ENCODE measurements around the gene UPF1.

The UPF1 gene

DNA sequence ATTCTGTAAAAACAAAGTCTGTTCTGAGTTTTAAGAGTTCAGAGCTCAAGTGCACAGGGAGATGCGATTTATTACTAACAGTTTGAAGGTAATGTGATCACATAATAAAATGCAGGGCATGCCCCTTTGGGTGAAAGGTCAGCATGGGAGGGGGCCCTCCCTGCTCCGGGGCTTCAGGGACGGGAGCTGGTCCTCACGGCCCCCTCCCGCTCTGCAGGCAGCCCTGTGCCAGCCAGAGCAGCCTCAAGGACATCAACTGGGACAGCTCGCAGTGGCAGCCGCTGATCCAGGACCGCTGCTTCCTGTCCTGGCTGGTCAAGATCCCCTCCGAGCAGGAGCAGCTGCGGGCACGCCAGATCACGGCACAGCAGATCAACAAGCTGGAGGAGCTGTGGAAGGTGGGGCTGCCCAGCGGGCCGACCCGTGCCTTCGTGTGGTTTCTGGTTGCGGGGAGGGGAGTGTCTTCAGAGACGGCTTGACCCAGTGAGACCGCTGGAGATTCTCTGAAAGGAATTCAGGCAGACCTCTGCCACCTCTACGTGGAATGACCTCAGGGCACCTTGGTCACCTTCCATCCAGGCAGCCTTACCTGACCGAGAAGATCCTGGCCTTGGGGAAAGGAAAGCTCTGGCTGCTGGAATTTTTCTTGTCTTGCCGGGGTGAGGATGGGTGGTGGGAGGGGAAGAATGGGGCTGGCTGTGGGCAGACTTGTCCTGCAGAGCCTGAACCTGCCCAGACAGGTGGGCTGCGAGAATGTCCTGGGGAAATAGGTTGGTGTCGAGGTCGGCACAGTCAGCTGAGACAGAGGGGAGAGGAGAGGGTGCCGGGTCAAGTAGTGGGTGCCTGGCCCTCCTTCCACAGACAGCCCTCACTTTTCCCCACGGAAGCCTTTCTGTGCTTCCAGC, 19.0 kb downstream of the UPF1 start:
- no peak overlapping the region for H3K4me3 ChIP-seq (ENCODE audit: control insufficient read depth, low read depth, low read length)
- DNase-seq (ENCODE audit: low read depth), result no peak
- TF ChIP-seq, protein P1, sequence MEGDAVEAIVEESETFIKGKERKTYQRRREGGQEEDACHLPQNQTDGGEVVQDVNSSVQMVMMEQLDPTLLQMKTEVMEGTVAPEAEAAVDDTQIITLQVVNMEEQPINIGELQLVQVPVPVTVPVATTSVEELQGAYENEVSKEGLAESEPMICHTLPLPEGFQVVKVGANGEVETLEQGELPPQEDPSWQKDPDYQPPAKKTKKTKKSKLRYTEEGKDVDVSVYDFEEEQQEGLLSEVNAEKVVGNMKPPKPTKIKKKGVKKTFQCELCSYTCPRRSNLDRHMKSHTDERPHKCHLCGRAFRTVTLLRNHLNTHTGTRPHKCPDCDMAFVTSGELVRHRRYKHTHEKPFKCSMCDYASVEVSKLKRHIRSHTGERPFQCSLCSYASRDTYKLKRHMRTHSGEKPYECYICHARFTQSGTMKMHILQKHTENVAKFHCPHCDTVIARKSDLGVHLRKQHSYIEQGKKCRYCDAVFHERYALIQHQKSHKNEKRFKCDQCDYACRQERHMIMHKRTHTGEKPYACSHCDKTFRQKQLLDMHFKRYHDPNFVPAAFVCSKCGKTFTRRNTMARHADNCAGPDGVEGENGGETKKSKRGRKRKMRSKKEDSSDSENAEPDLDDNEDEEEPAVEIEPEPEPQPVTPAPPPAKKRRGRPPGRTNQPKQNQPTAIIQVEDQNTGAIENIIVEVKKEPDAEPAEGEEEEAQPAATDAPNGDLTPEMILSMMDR (IDR thresholded peaks at IDR 0.05; ENCODE audit: control insufficient read depth, insufficient read depth, low read depth, low read length, missing control alignments), result no peak

DNA sequence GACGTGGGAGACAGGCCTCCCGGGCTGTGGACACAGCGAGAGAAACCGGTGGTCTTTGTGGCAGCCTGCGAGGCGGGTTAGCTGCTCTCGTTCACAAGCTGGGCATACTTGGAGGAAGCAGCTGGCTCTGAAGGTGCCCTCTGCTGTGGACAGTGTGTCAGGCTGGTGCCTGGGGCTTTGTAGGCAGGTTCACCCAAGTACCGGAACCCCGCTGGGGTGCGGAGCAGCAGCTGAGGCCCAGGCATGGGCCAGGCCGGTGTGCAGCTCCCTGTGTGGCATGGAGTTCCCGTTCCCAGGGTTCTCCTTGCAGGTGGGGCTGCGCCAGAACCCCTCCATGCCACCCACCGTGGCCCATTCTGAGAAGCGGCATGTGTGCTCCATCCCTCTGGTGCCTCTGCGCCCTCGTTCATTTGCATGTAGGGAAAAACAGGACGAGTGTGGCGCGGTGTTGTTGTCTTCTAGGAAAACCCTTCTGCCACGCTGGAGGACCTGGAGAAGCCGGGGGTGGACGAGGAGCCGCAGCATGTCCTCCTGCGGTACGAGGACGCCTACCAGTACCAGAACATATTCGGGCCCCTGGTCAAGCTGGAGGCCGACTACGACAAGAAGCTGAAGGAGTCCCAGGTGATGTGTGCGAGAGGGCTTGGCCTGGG, 20.0 kb downstream of the UPF1 start:
- no peak for DNase-seq (ENCODE audit: low read depth)
- TF ChIP-seq, protein P1 (IDR thresholded peaks at IDR 0.05; ENCODE audit: control insufficient read depth, insufficient read depth, low read depth, low read length, missing control alignments), result no peak
- H3K4me3 ChIP-seq (ENCODE audit: control insufficient read depth, low read depth, low read length), result no peak overlapping the region

DNA sequence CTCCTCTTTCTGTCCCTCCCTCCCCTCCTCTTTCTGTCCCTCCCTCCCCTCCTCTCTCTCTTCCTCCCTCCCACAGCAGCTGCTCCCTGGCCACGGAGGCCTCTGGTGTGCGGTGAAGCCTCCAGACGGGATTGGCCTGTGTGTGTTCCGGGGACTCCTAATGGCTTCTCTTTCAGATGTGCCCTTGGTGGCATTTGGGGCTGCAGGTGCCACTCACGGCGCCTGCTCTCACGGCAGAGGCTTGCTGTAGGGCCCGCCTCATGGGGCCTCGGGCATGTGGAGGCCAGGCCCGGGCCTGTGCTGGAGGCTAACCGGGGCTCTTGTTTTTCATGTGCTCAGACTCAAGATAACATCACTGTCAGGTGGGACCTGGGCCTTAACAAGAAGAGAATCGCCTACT, 20.9 kb downstream of the UPF1 start:
- TF ChIP-seq, protein P1 (IDR thresholded peaks at IDR 0.05; ENCODE audit: control insufficient read depth, insufficient read depth, low read depth, low read length, missing control alignments), result no peak
- DNase-seq (ENCODE audit: low read depth), result no peak
- no peak overlapping the region for H3K4me3 ChIP-seq (ENCODE audit: control insufficient read depth, low read depth, low read length)

DNA sequence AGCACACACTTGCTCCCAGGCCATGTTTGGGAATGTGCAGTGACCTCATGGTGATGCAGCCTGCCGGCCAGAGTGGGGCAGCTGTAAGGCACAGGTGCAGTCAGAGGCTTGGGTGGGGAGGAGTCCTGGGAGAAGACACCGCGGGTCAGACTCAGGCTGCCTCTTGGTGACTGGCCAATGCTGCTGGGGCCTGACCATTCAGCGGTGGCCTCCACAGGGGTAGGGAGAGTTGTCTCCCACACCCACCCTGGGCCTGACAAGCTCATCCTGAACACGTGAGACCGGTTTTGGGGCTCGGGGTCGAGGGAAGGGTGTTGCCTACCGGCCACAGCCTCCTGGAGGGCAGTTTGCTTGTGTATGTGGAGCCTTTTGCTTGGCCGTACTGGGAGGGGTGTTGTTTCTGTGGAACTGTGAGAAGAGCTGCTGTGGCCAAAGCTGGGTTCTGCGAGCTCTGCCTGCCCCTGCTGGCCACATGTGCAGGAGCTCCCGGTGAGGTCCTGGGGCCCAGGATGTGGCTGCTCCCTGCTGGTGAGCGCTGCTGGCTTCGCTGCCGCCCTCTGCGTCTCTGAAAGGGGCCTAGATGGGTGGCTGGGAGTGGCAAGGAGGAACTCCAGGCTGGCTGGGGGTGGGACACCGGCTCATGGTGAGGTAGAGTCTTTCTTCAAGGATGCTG, 22.1 kb downstream of the UPF1 start:
- no peak overlapping the region for H3K4me3 ChIP-seq (ENCODE audit: control insufficient read depth, low read depth, low read length)
- DNase-seq (ENCODE audit: low read depth), result no peak
- TF ChIP-seq, protein P1 (IDR thresholded peaks at IDR 0.05; ENCODE audit: control insufficient read depth, insufficient read depth, low read depth, low read length, missing control alignments), result no peak

DNA sequence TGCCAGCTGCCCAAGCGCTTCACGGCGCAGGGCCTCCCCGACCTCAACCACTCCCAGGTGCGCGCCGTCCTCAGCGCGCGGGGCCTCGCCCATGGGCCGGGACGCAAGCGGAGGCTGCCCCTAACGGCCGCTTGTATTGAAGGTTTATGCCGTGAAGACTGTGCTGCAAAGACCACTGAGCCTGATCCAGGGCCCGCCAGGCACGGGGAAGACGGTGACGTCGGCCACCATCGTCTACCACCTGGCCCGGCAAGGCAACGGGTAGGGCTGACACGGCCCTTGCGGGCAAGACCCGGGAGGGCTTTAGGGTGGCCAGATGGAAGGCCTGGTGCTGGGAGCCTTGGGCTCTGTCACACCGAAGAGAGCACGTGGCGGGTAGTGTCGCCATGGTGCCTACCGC, 23.2 kb downstream of the UPF1 start:
- no peak for DNase-seq (ENCODE audit: low read depth)
- TF ChIP-seq, protein P1 (IDR thresholded peaks at IDR 0.05; ENCODE audit: control insufficient read depth, insufficient read depth, low read depth, low read length, missing control alignments), result no peak
- no peak overlapping the region for H3K4me3 ChIP-seq (ENCODE audit: control insufficient read depth, low read depth, low read length)

DNA sequence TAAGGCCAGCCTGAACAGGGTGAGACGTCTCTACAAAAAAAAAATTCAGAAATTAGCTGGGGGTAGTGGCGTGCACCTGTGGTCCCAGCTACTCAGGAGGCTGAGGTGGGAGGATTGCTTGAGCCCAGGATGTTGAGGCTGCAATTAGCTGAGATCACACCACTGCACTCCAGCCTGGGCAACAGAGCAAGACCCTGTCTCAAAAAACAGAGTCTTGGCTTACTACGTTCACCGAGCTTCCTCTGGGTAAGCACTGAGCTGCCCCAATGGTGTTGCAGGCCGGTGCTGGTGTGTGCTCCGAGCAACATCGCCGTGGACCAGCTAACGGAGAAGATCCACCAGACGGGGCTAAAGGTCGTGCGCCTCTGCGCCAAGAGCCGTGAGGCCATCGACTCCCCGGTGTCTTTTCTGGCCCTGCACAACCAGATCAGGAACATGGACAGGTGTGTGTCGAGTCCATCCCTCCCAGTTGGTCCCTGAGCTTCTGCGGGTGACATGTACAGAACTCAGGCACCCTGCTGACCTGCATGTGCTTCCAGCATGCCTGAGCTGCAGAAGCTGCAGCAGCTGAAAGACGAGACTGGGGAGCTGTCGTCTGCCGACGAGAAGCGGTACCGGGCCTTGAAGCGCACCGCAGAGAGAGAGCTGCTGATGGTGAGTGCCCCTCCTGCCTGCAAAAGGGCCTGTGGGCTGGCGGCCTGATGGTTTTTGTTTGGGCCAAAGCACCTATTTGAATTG, 24.1 kb downstream of the UPF1 start:
- H3K4me3 ChIP-seq (ENCODE audit: control insufficient read depth, low read depth, low read length), result no peak overlapping the region
- TF ChIP-seq, protein P1 (IDR thresholded peaks at IDR 0.05; ENCODE audit: control insufficient read depth, insufficient read depth, low read depth, low read length, missing control alignments), result no peak
- DNase-seq (ENCODE audit: low read depth), result no peak

Data from AG09309 (cell line).